HUES6 (cell line): Measurements from ENCODE around the gene ZFP36.
"Not testable (repeated sequence)": the region's sequence is repeated elsewhere in the genome, so short reads cannot be mapped to it uniquely, and the experiment has no call there.

Source experiments
- H3K27ac ChIP-seq: 2 replicates; pipeline ENCODE4 v1.7.0; 2013; ENCODE audit warnings: low read depth, mild to moderate bottlenecking, low read length, inconsistent platforms
- H3K27me3 ChIP-seq: 2 replicates; pipeline ENCODE4 v1.6.1; 2013; ENCODE audit warnings: low read length; ENCODE audit not compliant: control insufficient read depth, insufficient read depth
- H3K36me3 ChIP-seq: 2 replicates; pipeline ENCODE4 v1.6.1; 2013; ENCODE audit warnings: low read length; ENCODE audit not compliant: control insufficient read depth, insufficient read depth
- H3K4me1 ChIP-seq: 2 replicates; pipeline ENCODE4 v1.6.1; 2013; ENCODE audit warnings: low read length; ENCODE audit not compliant: control insufficient read depth, insufficient read depth
- H3K4me3 ChIP-seq: 2 replicates; pipeline ENCODE4 v1.5.1; 2013; ENCODE audit warnings: low read depth, low read length
- H3K9ac ChIP-seq: one replicate; pipeline ENCODE4 v1.6.1; 2013; ENCODE audit warnings: mild to moderate bottlenecking, low read length
- H3K9me3 ChIP-seq: 2 replicates; pipeline ENCODE4 v1.6.1; 2013; ENCODE audit warnings: low read depth, low read length; ENCODE audit not compliant: control insufficient read depth, insufficient read depth

ZFP36 gene

GRCh38 chr19:39444598-39445195 is 38.0 kb downstream of the ZFP36 start:
- Histone ChIP-seq H3K27me3 (no peaks in the 10 kb centered on the region), H3K4me1 (no peaks in the 10 kb centered on the region), H3K36me3 (peaks cover 17% of the 10 kb centered on the region; the same call in 1 of the 2 replicates), H3K9ac (peak overlapping the region; percentile 93), H3K9me3 (no peaks in the 10 kb centered on the region), H3K27ac (peak overlapping the region; percentile 87; the same call in 1 of the 2 replicates), H3K4me3 (peak overlapping the region; percentile 94)

- Histone ChIP-seq H3K27ac (peak within 1 kb of the TSS; percentile 87; the same call in 1 of the 2 replicates), H3K4me3 (peak within 1 kb of the TSS; percentile 94), H3K9me3 (no peaks in the 10 kb centered on the region), H3K36me3 (peaks cover 19% of the 10 kb centered on the region), H3K4me1 (no peaks in the 10 kb centered on the region), H3K9ac (peak within 1 kb of the TSS; percentile 93), H3K27me3 (no peaks in the 10 kb centered on the region)
Measured at GRCh38 chr19:39445196-39446111, 38.8 kb downstream of the ZFP36 start, which contains the start of gene SUPT5H. Gene SUPT5H (plus strand): TSS chr19:39445582. CDS start chr19:39445891, 309 bp downstream.

GRCh38 chr19:39446365-39447084 is 39.9 kb downstream of the ZFP36 start:
- Histone ChIP-seq H3K9ac (no peak overlapping the region), H3K36me3 (peaks cover 24% of the 10 kb centered on the region), H3K27ac (no peak overlapping the region), H3K9me3 (no peaks in the 10 kb centered on the region), H3K27me3 (no peaks in the 10 kb centered on the region), H3K4me3 (peak overlapping the region; percentile 94), H3K4me1 (no peaks in the 10 kb centered on the region)

DNA sequence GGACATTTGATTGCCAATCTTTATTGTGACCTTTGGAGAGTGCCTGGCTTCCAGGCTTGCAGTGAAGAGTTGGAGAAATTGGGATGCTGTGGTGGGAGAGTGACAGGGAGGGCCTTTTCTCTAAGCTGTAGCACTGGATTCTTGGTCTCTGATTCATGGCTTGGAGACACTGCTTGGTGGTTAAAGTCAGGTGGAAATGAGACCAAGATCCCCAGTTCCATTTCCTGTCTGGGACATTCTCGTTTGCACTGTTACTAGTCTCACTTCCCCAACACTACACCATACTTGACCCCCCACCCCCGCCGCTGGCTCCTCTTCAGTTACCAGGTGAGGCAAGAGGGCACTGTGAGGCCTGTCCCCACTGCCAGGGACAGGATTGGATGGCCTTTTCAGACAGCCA is 41.6 kb downstream of the ZFP36 start:
- Histone ChIP-seq H3K9ac (no peak overlapping the region), H3K36me3 (peaks cover 41% of the 10 kb centered on the region), H3K27me3 (no peaks in the 10 kb centered on the region), H3K9me3 (no peaks in the 10 kb centered on the region), H3K27ac (no peak overlapping the region), H3K4me3 (no peak overlapping the region), H3K4me1 (no peaks in the 10 kb centered on the region)

DNA sequence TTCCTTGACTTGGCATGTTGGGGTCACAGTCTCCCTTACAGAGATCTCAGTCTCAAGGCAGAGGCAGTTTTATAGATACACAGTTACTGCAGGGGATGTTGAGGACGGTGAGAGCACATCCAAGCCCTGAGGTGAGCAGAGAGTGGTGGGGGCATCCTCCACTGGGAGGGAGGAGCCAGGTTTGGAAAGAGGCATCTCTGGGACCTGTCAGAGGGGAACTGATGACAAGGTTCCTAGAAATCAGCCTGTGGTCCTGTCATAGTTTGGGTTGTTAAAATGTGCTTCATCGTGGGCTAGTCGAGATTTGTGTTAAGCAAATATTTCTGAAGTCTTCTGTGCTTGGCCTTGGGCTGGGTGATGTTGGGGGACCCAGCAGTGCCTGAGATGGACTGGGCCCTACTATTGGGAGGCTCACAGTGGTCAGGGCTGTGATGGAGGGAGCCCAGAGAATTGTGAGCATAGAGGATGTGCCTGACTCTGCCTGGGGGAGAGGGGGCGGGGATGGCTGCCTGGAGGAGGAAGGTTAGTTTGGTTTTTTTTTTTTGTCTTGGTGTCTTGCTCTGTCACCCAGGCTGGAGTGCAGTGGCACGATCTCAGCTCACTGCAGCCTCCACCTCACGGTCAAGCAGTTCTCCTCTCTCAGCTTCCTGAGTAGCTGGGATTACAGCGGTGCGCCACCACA is 42.6 kb downstream of the ZFP36 start:
- peaks cover 50% of the 10 kb centered on the region for H3K36me3 ChIP-seq
- H3K27ac ChIP-seq = no peak overlapping the region
- H3K27me3 ChIP-seq = no peaks in the 10 kb centered on the region
- H3K9me3 ChIP-seq = no peaks in the 10 kb centered on the region
- no peaks in the 10 kb centered on the region for H3K4me1 ChIP-seq
- no peak overlapping the region for H3K4me3 ChIP-seq
- H3K9ac ChIP-seq = no peak overlapping the region

DNA sequence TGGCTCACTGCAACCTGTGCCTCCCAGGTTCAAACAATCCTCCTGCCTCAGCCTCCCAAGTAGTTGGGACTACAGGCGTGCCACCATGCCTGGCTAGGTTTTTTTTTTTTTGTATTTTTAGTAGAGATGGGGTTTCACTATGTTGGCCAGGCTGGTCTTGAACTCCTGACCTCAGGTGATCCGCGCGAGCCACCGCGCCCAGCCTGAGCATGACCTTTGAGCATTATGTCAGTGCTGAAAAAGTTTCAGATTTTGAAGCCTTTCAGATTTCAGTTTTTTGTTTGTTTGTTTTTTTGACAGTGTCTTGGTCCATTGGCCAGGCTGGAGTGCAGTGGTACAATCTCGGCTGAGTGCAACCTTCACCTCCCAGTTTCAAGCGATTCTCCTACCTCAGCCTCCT is 44.6 kb downstream of the ZFP36 start:
- H3K27me3 ChIP-seq = not testable (repeated sequence)

More for the DNA sequence above, 44.6 kb downstream of the ZFP36 start:
- not testable (repeated sequence) for H3K4me1 ChIP-seq, H3K4me3 ChIP-seq, H3K9me3 ChIP-seq, H3K27ac ChIP-seq, H3K9ac ChIP-seq
- H3K36me3 ChIP-seq = peaks cover 57% of the 10 kb centered on the region
